Measurements from ENCODE around the gene LANCL2.

LANCL2 gene

GRCh38 chr7:55409482-55410225, 44.5 kb downstream of the LANCL2 start:
- peak; percentile 53 for DNase-seq

GRCh38 chr7:55410667-55411239, 45.6 kb downstream of the LANCL2 start:
- no peak for DNase-seq

- DNase-seq, result no peak
These were observed 46.7 kb downstream of the LANCL2 start for GRCh38 chr7:55411844-55412243.

- no peak for DNase-seq
These were observed 48.3 kb downstream of the LANCL2 start for GRCh38 chr7:55413442-55413841.

GRCh38 chr7:55415173-55415778, 50.1 kb downstream of the LANCL2 start:
- DNase-seq, result peak; percentile 64

- peak; percentile 18 for DNase-seq
These were observed 52.3 kb downstream of the LANCL2 start for GRCh38 chr7:55417456-55417855.

GRCh38 chr7:55420530-55420929, 55.4 kb downstream of the LANCL2 start:
- peak; percentile 14 for DNase-seq

GRCh38 chr7:55423277-55423711, 58.2 kb downstream of the LANCL2 start:
- DNase-seq, result no peak

- peak; percentile 13 for DNase-seq
These were observed 58.8 kb downstream of the LANCL2 start for GRCh38 chr7:55423891-55424290.

- no peak for DNase-seq
These were observed 60.1 kb downstream of the LANCL2 start for GRCh38 chr7:55425141-55425752.

- no peak for DNase-seq
These were observed 61.5 kb downstream of the LANCL2 start for GRCh38 chr7:55426676-55427075.

GRCh38 chr7:55427342-55427741, 62.2 kb downstream of the LANCL2 start:
- no peak for DNase-seq

- no peak for DNase-seq
These were observed 62.7 kb downstream of the LANCL2 start for GRCh38 chr7:55427800-55428199.

- DNase-seq, result no peak
These were observed 64.8 kb downstream of the LANCL2 start for GRCh38 chr7:55429835-55430499.

GRCh38 chr7:55431898-55432297, 66.8 kb downstream of the LANCL2 start:
- DNase-seq, result no peak

- DNase-seq, result no peak
These were observed 67.4 kb downstream of the LANCL2 start for GRCh38 chr7:55432506-55432905.

GRCh38 chr7:55432939-55433784, 68.0 kb downstream of the LANCL2 start:
- peak; percentile 12 for DNase-seq

- no peak for DNase-seq
These were observed 70.3 kb downstream of the LANCL2 start for GRCh38 chr7:55435466-55435865.

- no peak for DNase-seq
These were observed 71.3 kb downstream of the LANCL2 start for GRCh38 chr7:55436457-55436856.

GRCh38 chr7:55437375-55437774, 72.2 kb downstream of the LANCL2 start:
- DNase-seq, result no peak

- no peak for DNase-seq
These were observed 73.1 kb downstream of the LANCL2 start for GRCh38 chr7:55438085-55438756.

All from kidney glomerular epithelial cell (primary cell).